Fibroblast of skin of scalp (primary cell): ENCODE results near the gene CRTAC1.
A peak's percentile ranks its signal among the peaks of the same experiment; 100 is the strongest.

Experiments
- DNase-seq: peaks from one replicate; pipeline ENCODE4 v3.0.0-alpha.2; 2013

Gene CRTAC1

DNA sequence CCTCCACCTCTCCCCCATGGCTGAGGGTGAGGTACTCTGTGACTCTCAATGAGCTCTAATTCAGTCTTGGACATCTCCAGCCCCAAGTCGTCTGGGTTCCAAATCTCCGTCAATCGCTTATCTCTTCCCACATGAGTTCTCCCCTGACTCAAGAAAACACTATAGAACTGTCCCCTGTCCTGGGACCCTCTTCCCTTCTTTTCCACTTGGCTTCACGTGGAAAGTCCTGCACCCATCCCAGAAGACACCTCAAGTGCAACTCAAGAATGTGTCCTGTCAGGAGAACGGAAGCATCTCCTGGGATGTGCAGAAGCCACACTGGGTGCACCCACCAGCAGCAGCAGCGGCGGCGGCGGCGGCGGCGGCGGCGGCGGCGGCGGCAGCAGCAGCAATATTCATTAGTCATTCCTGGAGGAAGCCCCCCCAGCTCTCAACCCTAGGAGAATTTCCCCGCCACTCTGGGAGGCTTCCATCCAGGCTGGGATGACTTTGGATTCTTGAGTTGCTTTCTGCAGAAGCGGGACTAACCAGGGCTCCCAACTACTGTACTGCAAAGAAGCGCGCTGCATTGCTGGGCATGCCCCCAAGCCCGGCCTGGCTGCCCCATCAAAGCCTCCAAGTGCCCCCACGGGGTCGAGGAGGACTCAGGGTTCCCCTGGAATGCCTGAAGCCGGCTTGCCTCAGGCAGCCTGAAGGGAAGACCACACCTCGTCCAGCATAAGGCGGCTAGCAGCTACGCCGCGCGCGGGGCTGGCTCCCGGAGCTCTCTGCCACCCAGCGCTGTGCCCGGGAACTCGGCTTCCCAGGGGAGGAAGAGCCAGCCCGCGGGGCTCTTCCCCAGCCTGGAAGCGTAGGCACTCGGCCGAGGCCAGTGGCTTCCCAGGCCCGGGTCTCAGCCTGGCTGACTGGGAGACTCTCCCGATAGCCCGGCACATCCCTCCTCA lies 1.0 kb downstream of the CRTAC1 start:
- no peak for DNase-seq

DNA sequence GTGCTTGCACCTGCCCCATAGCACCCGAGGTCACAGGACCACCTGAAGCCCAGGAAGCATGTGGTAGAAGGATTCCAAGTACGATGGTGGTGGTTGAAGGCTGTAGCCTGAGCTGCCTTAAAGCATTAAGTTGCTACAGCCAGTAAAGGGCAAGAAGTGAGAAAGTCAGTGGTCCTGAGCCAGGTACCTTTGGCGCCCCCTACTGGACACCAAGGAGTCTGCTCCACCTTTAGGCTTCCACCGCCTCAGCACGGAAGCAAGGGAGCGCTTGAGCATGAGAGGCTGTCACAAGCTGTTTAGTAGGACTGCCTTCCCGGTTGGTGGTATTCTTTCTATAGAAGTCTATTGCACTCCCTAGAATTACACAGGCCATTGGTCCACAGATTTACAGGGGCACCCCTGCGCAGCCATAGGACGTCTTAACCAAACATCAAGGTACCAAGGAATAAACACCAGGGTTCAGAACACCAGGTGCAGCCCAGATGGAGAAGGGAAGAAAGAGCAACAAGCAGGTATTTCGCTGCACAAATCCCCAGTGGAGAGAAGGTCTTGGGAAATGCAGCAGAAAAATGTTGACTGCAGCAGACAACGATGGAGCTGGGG lies 2.2 kb downstream of the CRTAC1 start:
- peak; percentile 25 for DNase-seq

DNA sequence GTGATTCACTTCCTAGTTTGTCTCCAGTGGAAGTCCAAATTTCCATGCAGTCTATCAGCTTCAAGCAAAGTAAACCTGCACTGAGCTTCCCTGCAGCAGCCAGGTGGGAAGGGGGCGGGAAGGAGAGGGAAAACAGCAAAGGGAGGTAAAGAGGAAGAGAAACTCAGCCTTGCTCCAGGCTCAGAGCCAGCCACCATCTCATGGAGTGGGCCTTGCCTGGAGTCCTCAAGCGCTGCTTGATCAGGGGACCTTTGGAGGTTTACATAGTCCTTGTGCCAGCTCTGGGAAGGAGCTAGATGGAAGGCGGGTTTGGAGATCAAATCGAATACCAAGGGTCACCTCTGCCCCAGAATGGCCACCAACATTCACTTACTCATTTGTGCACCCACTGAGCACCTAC lies 7.4 kb downstream of the CRTAC1 start:
- no peak for DNase-seq

DNA sequence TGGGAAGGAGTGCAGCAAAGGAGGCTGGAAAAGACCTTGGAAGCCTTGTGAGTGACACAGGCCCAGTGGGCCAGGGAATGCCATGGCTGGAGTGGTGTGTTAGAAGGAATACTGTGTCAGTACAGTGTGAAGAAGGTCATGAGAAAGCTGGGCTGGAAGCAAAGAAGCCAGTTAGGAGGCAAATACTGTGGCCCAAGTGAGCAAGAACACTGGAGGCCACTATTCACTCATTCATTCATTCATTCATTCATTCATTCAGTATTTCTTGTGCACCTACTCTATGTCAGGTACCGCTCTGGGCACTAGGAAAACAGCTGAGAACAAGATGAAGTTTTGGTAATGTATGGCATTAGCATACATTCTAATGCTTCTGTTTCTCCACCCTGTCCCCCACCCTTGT lies 9.6 kb downstream of the CRTAC1 start:
- no peak for DNase-seq

GRCh38 chr10:98020254-98020653 lies 10.2 kb downstream of the CRTAC1 start:
- DNase-seq = no peak

GRCh38 chr10:98019784-98020183 lies 10.6 kb downstream of the CRTAC1 start:
- no peak for DNase-seq

DNA sequence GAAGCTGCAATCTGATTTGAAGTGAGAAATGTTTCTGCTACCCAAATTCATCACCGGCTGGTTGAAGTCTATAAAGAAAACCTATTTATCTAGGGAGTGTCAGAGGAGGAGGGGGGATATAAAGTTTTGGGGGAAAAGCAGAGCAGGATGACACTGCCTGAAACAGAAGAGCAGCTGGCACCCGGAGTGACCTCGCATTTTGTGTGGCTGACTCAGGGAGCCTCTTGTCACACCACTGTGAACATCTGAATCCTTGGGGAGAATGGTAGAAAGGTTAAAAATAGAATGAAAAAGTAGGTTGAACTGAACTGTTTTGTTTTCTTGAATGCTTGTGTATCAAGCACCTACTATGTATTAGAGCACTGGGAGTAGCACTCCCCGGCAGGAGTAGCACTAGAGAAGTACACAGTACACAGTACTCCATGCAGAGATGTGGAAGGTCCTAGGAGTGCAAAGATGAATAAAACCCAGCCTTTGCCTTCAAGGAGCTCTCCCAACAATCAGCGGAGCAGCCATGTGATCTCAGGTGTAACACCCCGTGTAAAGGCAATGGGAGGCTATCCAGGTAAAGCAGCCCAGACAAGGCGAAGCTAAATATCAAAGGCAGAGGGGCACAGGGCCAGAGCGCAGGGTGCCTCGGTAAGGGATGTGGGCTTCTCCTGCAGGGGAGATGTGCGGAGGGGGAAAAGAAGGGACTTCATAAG lies 13.5 kb downstream of the CRTAC1 start:
- DNase-seq = no peak

- no peak for DNase-seq
These were observed 16.6 kb downstream of the CRTAC1 start for GRCh38 chr10:98013776-98014175.

GRCh38 chr10:98013122-98013521 lies 17.3 kb downstream of the CRTAC1 start:
- no peak for DNase-seq

DNA sequence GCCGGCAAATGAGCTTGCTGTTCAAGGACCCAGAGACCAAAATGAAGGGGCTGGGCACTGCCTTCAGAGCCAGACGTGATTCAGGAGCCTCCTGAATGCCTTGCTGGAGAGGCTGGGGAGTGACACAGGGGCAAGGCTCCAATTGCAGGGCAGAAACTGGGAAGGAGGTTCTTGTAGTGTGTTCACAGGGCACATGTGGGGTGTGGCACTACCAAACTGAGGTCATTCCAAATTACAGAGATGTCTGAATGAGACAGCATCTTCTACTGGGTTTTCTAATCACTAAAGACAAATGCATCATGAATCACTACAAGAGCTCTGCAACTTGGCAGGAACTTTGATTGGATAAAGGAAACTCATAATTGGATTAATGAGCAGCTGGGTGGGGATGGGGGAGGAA lies 17.8 kb downstream of the CRTAC1 start:
- no peak for DNase-seq

DNA sequence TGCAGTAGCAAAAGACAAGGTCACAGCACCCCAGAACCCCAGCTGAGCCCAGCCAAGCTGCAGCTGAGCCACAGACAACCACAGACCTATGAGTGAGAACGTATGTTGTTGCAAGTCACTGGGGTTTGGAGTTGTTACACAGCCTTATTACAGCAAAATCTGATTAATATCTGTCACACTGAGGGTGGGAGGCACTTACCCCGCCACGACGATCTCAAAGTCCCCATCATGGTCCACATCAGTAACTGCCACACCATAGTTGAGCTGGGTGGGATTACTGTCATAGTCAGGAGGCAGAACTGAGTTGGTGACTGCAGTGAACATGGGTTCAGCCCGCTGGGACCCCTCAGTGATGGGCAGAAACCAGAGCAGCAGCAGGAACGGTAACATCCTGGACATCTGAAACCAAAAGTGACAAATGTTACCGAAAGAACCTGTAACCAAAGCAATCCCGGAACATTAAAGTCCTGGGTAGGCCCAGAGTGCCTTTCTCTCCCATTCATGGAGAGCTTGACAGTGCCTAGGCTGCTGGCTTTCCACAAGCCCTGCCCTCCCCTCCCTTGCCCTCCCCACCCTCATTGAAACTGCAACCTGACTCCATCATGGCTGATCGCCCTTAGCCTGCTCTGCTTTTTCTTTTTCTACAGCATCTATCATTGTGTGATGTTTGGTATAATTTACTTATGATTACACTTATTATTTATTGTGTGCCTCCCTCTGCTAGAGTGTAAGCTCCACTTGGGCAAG lies 19.3 kb downstream of the CRTAC1 start:
- no peak for DNase-seq

DNA sequence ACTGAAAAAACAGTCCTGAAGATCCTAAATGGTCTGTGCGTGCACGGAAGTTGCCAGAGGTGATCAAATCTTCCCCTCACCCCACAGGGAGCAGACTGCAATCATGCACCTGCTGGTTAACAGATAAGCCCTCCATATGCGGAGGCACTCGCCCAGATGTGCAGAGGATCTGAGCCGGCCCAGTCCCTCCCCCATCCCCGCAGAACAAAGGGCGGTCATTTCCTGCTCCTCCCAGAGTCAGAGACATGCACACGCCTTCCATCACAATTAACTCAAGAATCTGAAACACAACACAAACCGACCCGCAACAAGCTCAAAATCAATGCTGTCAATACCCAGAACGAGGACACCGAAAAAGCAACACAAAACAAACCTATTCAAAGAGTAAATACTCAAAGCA lies 24.2 kb downstream of the CRTAC1 start:
- no peak for DNase-seq

DNA sequence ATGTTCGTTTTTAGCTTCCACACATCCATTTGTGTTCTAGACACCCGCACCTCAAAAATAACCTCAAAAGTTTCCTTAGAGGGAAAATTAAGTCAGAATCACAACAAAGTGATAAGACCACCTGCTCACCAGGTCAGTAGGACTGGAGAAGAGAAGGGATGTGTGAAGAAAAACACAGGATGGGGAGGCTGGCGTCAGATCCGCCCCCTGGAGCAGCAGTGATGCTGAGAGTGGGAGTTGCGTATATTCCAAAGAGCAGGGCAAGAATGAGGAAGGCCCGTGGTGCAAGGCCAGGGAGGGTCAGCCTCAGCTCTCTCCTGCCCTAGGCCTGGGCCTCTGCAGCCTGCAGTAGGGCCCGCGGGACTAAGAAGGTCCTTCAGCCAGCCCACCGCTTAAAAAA lies 28.7 kb downstream of the CRTAC1 start:
- no peak for DNase-seq

DNA sequence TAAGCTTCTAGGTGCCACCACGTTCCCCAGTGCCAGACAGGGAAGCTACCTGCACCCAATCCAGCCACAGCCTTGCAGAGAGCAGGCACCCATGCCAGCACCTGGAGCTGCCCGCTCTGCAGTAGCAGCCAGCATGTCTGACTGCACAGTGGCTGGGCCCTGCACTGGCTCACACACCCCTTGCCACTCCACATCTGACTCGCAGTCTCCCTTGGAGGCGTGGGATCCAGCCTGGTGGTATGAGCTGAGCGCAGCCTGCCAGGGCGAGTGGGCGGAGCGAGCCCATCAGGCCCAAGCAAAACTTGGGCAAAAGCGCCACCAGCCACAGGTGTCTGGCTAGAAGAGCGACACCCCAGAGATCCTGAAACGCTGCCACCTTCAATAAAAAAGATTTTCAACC lies 30.1 kb downstream of the CRTAC1 start:
- no peak for DNase-seq

DNA sequence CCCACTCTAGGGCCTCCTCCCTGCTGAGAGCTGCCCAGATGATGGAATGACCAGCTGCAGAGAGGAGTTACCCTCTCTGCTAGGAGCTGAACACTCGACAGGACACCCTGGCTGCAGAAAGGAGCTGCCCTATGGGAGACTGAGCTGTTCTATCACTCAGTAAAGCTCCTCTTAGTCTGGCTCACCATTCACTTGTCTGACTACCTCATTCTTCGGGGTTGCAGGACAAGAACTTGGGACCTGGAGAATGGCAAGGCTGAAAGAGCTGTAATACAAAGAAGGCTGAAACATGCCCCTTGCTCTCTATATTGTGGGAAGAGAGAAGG lies 30.5 kb downstream of the CRTAC1 start:
- no peak for DNase-seq

- DNase-seq = no peak
These were observed 31.1 kb downstream of the CRTAC1 start for GRCh38 chr10:97999066-97999922.

DNA sequence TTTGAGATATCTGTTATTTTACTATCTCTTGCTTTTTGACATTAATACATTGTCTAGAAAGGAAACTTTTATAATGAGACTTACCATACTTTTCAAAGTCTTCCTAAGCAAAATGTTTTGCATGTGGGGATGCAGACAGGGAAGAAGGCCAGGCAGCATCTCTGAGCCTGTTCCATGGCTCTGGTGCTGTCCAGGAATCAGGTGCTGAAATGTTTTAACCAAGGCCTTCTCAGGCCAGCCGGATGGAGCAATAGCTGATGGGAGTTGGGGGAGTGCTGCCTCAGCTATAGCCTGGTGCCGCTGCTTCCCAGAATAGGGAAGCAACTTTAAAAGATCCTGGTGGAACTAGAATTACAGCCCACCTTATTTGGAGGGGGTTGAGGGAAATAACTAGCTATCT lies 38.5 kb downstream of the CRTAC1 start:
- peak; percentile 22 for DNase-seq

GRCh38 chr10:97981816-97982215 lies 48.6 kb downstream of the CRTAC1 start:
- DNase-seq = no peak

- no peak for DNase-seq
These were observed 52.7 kb downstream of the CRTAC1 start for GRCh38 chr10:97977673-97978072.

GRCh38 chr10:97975598-97975997 lies 54.8 kb downstream of the CRTAC1 start:
- DNase-seq = no peak

DNA sequence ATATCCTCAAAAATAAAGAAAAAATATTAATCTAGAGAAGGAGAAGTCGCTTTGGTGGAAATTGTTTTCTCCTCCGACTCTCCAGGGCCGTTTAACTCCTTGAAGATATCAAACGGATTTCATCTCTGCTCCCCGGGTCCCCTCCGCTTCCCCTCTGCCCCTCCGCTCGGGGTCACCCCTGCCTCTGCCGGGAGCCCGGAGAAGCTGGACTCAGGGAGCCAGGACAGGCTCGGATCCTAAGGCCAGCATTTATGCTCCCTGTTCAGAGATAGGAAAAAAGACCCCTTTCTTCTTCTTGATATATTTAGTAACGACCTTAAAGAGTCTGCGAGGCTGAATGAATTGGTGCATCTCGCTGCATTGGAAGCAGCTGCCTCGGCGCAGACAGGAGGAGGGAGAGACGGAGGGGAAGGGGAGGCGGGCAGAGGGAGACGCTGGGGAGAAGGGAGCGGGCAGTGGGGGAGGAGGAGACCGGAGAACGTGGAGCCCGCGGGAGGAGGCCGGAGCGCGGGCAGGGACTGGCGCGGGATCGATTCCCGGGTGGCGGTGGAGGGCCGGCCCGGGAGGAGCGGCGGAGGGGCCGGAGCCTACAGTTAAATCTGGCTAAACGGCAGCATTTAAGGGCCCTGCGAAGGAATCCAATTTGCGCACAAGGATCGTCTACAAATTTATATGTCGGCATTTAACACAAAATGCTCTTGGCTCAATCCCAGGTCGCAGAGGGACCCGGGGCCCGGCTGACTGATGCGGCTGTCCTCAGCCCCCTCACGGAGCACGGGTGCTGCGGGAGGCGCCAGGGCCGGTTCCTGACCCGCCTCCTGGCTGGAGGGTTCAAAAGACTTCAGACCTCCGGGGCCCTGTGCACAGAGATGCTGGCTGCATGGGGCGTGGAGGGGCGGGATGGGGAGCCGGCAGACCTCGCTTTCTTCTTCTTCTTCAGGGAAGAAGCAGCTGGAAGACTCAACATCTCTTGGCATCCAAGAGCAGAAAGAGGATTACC lies 55.6 kb downstream of the CRTAC1 start:
- DNase-seq = no peak
